Prostate gland (tissue), 2 donors: ENCODE results near the gene SPATA16. TPM values are rescaled to one million over a fixed set of nuclear protein-coding genes. Genes with fewer than 3 reads are reported as not detected.

Experiments used
- DNase-seq: peaks from one replicate; pipeline ENCODE4 v3.0.0-alpha.2; 2019; ENCODE audit warnings: low spot score
- H3K27ac ChIP-seq, 2 donors: fragments of 200-600 bp; sonication (generic); 2 replicates each; pipeline ENCODE4 v1.5.1; 2017 to 2019
- H3K27me3 ChIP-seq: fragments of 200-600 bp; sonication (generic); replicated peaks from 2 replicates; pipeline ENCODE4 v1.5.1; 2019; ENCODE audit not compliant: insufficient read depth
- H3K36me3 ChIP-seq, 2 donors: fragments of 200-600 bp; sonication (generic); 1 replicate in 1 of 2; 2 replicates in 1 of 2; pipeline versions ENCODE4 v1.5.1 to v1.8.1; 2017 to 2019
- H3K4me1 ChIP-seq: fragments of 200-600 bp; sonication (generic); replicated peaks from 2 replicates; pipeline ENCODE4 v1.5.1; 2019
- H3K4me3 ChIP-seq, 2 donors: fragments of 200-600 bp; sonication (generic); 2 replicates each; pipeline ENCODE4 v1.5.1; 2017 to 2019
- H3K9me3 ChIP-seq: fragments of 200-600 bp; sonication (generic); 2 replicates; pipeline ENCODE4 v1.5.1; 2017
- CTCF ChIP-seq, 4 experiments: fragments of 200-600 bp in 2 of 4; fragments of 450-650 bp in 2 of 4; sonication (generic) in 2 of 4; IDR thresholded peaks; 1 replicate in 3 of 4; 2 replicates in 1 of 4; pipeline ENCODE4 v1.5.1; 2016 to 2019; ENCODE audit warnings: antibody characterized with exemption in 4 of 4, mild to moderate bottlenecking in 2 of 4, moderate library complexity in 2 of 4
- POLR2A ChIP-seq: fragments of 450-650 bp; IDR thresholded peaks from one replicate; pipeline ENCODE4 v1.6.1; 2016; ENCODE audit warnings: antibody characterized with exemption, mild to moderate bottlenecking
- POLR2AphosphoS5 ChIP-seq: sonication (generic); formaldehyde crosslinking; IDR thresholded peaks from one replicate; pipeline ENCODE4 v1.6.1; 2017; ENCODE audit warnings: antibody characterized with exemption
- WGBS: methylation state at CpG from one replicate; pipeline ENCODE4 v1.1.5; 2018; 5-methylcytosine and 5-hydroxymethylcytosine counted together
- intact Hi-C: fragments of 100-400 bp; cut with DNase I; formaldehyde crosslinking; loops from one replicate; pipeline ENCODE4 v1.14.2; 2022
- total RNA-seq, 2 donors: library from RNA; depleted of rRNA; stranded (reverse); fragments of >200 nt; gene quantifications; one replicate each; pipeline ENCODE4 v1.1.0, GENCODE V29; 2016

The SPATA16 gene
- total RNA-seq, 2 donors from 2014 or later = 3.8 TPM; not detected in 1

GRCh38 chr3:173045770-173046382 is 95.2 kb downstream of the SPATA16 start:
- intact Hi-C loops = loop anchor here (10.0 kb wide), 1 partner anchor 211 kb away; no protein-coding TSS in a partner anchor
- no peak for DNase-seq
- H3K9me3 ChIP-seq = no peaks in the 10 kb centered on the region
- H3K4me3 ChIP-seq = no peak overlapping the region
- peak in 2 of 4 experiments; percentile 15 to 18 for TF ChIP-seq CTCF (IDR thresholded peaks at IDR 0.05)
- TF ChIP-seq POLR2AphosphoS5 = no peak
- H3K4me1 ChIP-seq = no peaks in the 10 kb centered on the region
- no peaks in the 10 kb centered on the region for H3K27me3 ChIP-seq
- no peaks in the 10 kb centered on the region for H3K36me3 ChIP-seq
- H3K27ac ChIP-seq = no peak overlapping the region
- 76% methylated on average over 2 of the region's 2 CpGs for WGBS

GRCh38 chr3:173044998-173045397 is 96.0 kb downstream of the SPATA16 start:
- Histone ChIP-seq H3K4me3 (no peak overlapping the region), H3K27me3 (no peaks in the 10 kb centered on the region), H3K27ac (no peak overlapping the region), H3K36me3 (no peaks in the 10 kb centered on the region), H3K4me1 (no peaks in the 10 kb centered on the region), H3K9me3 (no peaks in the 10 kb centered on the region)
- TF ChIP-seq CTCF (IDR thresholded peaks at IDR 0.05) = no peak
- TF ChIP-seq POLR2AphosphoS5 = no peak
- 61% methylated on average over 2 of the region's 2 CpGs for WGBS
- intact Hi-C loops = loop anchor here (10.0 kb wide), 1 partner anchor 210 kb away; no protein-coding TSS in a partner anchor
- no peak for DNase-seq

DNA sequence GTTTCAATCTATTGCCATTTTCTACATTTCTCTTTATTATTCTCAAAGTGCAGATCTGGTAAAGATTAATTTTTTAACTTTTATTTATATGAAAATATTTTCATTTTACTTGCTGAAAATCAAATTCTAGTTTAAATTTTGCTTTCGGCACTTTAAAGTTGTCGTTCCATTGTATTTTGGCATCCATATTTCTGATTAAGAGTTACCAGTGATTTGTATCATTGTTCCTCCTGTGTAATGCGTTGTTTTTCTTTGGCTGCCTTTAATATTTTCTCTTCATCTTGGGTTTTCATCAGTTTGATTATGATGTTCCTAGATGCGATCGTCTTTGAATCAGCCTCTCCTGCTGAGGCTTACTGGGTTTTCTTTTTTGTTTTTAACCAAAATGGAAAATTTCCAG is 97.3 kb downstream of the SPATA16 start:
- no peak for DNase-seq
- WGBS = 97% methylated on average over 5 of the region's 5 CpGs
- intact Hi-C loops = loop anchor here (10.0 kb wide), 1 partner anchor 209 kb away; no protein-coding TSS in a partner anchor
- Histone ChIP-seq H3K27me3 (no peaks in the 10 kb centered on the region), H3K4me1 (no peaks in the 10 kb centered on the region), H3K4me3 (no peak overlapping the region), H3K27ac (no peak overlapping the region), H3K9me3 (no peaks in the 10 kb centered on the region), H3K36me3 (no peaks in the 10 kb centered on the region)
- TF ChIP-seq POLR2AphosphoS5 = no peak
- TF ChIP-seq CTCF (IDR thresholded peaks at IDR 0.05) = no peak
- TF ChIP-seq POLR2A = no peak

DNA sequence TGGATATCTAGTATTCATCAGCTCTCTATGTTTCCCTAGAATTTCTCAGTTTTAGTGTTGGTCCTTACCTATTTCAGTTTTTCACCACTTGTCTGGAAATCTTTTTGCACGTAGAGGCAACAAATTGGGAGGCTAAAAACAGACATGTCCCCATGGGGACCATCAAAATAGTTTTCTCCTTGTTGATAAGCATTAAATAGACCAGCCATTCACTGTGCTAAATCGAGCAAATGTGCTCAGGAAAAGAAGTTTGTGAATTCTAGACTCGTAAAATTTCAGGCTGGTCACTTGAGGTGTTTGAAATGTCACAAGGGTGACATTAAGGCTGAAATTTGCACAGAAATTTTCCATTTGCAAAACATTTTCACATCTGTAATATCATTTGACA is 102.6 kb downstream of the SPATA16 start:
- H3K9me3 ChIP-seq = no peaks in the 10 kb centered on the region
- H3K27me3 ChIP-seq = no peaks in the 10 kb centered on the region
- no peaks in the 10 kb centered on the region for H3K36me3 ChIP-seq
- H3K27ac ChIP-seq = no peak overlapping the region
- 79% methylated on average over 3 of the region's 3 CpGs for WGBS
- no peak for TF ChIP-seq POLR2A
- no peak for TF ChIP-seq POLR2AphosphoS5
- no peak for TF ChIP-seq CTCF (IDR thresholded peaks at IDR 0.05)
- DNase-seq = no peak
- no peak overlapping the region for H3K4me3 ChIP-seq
- intact Hi-C loops = no loop called here
- H3K4me1 ChIP-seq = no peaks in the 10 kb centered on the region

GRCh38 chr3:173037840-173038483 is 103.1 kb downstream of the SPATA16 start:
- no peaks in the 10 kb centered on the region for H3K9me3 ChIP-seq
- no peak overlapping the region for H3K27ac ChIP-seq
- no peak overlapping the region for H3K4me3 ChIP-seq
- WGBS = 76% methylated on average over 2 of the region's 2 CpGs
- DNase-seq = no peak
- no peaks in the 10 kb centered on the region for H3K4me1 ChIP-seq
- intact Hi-C loops = no loop called here
- TF ChIP-seq POLR2A = no peak
- TF ChIP-seq CTCF (IDR thresholded peaks at IDR 0.05) = no peak
- no peak for TF ChIP-seq POLR2AphosphoS5
- H3K27me3 ChIP-seq = no peaks in the 10 kb centered on the region
- H3K36me3 ChIP-seq = no peaks in the 10 kb centered on the region
